ENCODE data around the gene THEMIS2.

DNA sequence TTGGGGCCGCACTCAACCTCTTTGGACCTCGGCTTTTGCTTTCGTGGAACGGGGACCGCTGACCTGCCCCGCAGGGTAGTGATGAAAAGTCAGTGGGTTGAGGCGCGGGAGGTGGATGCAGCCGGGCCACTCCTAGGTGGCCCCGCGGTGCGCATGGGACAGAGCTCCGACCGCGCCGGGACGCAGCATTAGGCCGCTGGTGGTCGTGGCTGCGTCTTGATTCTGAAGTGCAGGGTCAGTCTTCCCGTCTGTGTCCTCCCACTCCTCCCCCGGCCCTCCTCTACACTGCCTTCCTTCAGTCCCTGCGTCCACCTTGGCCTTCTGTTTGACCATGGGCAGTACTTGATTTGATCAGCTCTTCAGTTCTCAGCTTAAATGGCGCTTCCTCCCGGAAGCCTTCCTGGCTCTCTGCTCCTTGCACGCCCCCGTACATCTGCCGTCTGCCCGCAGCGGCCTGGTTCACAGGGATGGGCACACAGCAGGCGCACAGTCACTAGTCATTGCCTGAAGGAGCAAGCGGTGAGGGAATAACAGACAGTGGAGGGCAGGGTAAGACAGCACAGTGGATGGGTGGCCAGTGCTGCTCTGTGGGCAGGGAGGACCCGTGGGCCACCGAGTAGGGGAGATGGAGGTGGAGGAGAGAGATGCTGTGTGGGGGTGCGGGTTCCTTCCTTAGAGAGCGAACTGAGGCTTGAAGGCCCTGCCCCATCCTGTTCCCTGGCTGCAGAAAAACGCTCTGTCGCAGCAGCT, 633 bp downstream of the THEMIS2 start:
- TF ChIP-seq, protein P1, sequence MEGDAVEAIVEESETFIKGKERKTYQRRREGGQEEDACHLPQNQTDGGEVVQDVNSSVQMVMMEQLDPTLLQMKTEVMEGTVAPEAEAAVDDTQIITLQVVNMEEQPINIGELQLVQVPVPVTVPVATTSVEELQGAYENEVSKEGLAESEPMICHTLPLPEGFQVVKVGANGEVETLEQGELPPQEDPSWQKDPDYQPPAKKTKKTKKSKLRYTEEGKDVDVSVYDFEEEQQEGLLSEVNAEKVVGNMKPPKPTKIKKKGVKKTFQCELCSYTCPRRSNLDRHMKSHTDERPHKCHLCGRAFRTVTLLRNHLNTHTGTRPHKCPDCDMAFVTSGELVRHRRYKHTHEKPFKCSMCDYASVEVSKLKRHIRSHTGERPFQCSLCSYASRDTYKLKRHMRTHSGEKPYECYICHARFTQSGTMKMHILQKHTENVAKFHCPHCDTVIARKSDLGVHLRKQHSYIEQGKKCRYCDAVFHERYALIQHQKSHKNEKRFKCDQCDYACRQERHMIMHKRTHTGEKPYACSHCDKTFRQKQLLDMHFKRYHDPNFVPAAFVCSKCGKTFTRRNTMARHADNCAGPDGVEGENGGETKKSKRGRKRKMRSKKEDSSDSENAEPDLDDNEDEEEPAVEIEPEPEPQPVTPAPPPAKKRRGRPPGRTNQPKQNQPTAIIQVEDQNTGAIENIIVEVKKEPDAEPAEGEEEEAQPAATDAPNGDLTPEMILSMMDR (conservative IDR thresholded peaks at IDR 0.05; ENCODE audit: low read depth, low read length), result no peak
- no peak for TF ChIP-seq EZH2 (IDR thresholded peaks at IDR 0.05; ENCODE audit: low read length, unreplicated experiment)

All from PC-3 (cell line).